Measurements from ENCODE around the gene RAPGEF5. TPM values are rescaled to one million over a fixed set of nuclear protein-coding genes. Genes with fewer than 3 reads are reported as not detected.

The RAPGEF5 gene
- total and polyA plus RNA-seq, 2 experiments from 2014 or later, result 0.11 to 0.86 TPM

DNA sequence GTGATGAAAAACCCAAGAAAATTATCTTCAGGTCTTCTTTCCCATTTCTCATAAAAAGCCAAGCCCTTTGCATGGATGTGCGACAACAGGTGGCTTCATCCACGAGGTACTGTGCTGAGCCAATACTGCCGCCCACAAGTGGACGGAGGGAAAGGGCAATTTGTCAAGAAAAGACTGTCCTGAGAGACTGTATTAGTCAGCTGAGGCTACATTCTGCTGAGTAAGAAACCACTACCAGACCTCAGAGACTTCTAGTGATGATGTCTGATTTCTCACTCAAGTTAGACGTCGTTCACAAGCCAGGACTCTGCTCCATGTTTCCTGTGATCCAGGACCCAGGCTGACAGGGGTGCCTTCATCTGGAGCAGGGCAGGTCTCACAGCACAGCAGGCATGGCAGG is 239.7 kb downstream of the RAPGEF5 start:
- Histone ChIP-seq H3K4me2 (ENCODE audit: unreplicated experiment) (no peak overlapping the region), H3K4me3 (no peak overlapping the region), H4K20me1 (ENCODE audit: insufficient read depth) (no peaks in the 10 kb centered on the region), H3K9me3 (ENCODE audit: low read depth) (no peaks in the 10 kb centered on the region), H3K36me3 (ENCODE audit: low read depth) (no peaks in the 10 kb centered on the region), H2AFZ (no peak overlapping the region), H3K27ac (no peak overlapping the region), H3F3A (ENCODE audit: insufficient read depth) (no peaks in the 10 kb centered on the region), H3K4me1 (ENCODE audit: insufficient read depth) (no peaks in the 10 kb centered on the region), H3K9ac (no peak overlapping the region), H3K27me3 (replicated peaks; ENCODE audit: insufficient read depth) (no peaks in the 10 kb centered on the region), H3K79me2 (ENCODE audit: insufficient read depth) (no peaks in the 10 kb centered on the region), H3K9me2 (ENCODE audit: insufficient read depth) (no peaks in the 10 kb centered on the region)
- TF ChIP-seq EZH2phosphoT487 (IDR thresholded peaks at IDR 0.05; ENCODE audit: insufficient read depth, low read depth) (no peak), EZH2 (IDR thresholded peaks at IDR 0.05; ENCODE audit: insufficient read depth, poor library complexity, severe bottlenecking) (no peak)
- DNase-seq, result peak; percentile 39
- in situ Hi-C loops (cut with MboI), result loop anchor here (25.0 kb wide), 1 partner anchor 170 kb away; no protein-coding TSS in a partner anchor
- 47 to 56% methylated on average over 6 of the region's 6 CpGs for WGBS, 2 experiments (ENCODE audit: low coverage in 1 of 2, low lambda C conversion rate in 2 of 2, missing lambda C conversion rate in 2 of 2)

DNA sequence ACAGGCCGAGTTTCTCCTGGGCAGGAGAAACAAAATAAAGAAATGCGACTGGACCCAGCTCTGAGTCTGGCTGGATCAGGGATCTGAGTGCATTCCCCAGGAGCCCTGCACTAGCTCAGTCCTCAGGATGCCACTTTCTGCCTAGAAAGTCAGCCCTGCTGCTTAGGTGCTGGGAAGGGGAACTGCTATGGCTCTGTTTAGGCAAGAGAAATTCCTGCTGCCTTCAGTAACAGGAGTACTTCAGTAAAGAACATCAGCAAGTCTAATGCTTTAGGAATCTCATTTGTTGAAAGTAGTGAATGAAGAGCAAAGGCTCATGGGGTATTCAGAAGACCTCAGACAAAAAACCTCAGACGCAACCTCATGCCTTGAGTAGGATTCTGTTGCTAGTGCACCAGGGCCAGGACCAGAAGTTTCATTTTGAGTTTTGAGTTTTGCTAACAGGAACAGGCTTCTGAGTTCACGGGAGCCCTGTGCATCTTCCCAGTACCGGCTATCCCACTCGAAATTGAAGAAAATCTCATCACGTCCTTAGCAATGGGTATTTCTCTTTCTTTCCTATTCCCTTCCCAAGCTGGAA is 240.4 kb downstream of the RAPGEF5 start:
- Histone ChIP-seq H3K9me3 (ENCODE audit: low read depth) (no peaks in the 10 kb centered on the region), H3K9ac (no peak overlapping the region), H3K36me3 (ENCODE audit: low read depth) (no peaks in the 10 kb centered on the region), H3K27me3 (replicated peaks; ENCODE audit: insufficient read depth) (no peaks in the 10 kb centered on the region), H3F3A (ENCODE audit: insufficient read depth) (no peaks in the 10 kb centered on the region), H2AFZ (no peak overlapping the region), H3K4me2 (ENCODE audit: unreplicated experiment) (no peak overlapping the region), H3K9me2 (ENCODE audit: insufficient read depth) (no peaks in the 10 kb centered on the region), H3K4me1 (ENCODE audit: insufficient read depth) (no peaks in the 10 kb centered on the region), H3K27ac (no peak overlapping the region), H3K4me3 (no peak overlapping the region), H4K20me1 (ENCODE audit: insufficient read depth) (no peaks in the 10 kb centered on the region), H3K79me2 (ENCODE audit: insufficient read depth) (no peaks in the 10 kb centered on the region)
- in situ Hi-C loops (cut with MboI), result loop anchor here (25.0 kb wide), 1 partner anchor 171 kb away; no protein-coding TSS in a partner anchor
- no peak for TF ChIP-seq EZH2phosphoT487 (IDR thresholded peaks at IDR 0.05; ENCODE audit: insufficient read depth, low read depth)
- TF ChIP-seq EZH2 (IDR thresholded peaks at IDR 0.05; ENCODE audit: insufficient read depth, poor library complexity, severe bottlenecking), result no peak
- 89 to 93% methylated on average over 7 of the region's 7 CpGs for WGBS, 2 experiments (ENCODE audit: low coverage in 1 of 2, low lambda C conversion rate in 2 of 2, missing lambda C conversion rate in 2 of 2)
- no peak for DNase-seq

DNA sequence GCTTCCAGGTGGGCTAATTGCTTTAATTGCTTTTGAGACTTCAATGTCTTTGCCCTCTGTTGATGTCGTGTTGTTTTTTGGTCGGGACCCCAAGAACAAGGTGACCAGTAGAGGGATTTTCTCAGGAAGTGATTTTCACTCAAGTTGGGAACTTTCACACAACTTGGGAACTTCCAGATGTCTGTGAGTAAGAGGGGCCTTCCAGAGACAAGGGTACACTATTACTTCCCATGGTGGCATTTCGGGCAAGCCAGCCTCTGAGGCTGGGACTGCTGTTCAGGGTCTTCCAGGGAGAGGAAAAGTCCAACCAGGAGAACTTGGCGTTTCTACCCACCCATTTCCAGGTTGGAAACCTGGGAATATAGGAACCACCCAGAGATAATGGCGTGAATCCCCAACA is 241.3 kb downstream of the RAPGEF5 start:
- no peaks in the 10 kb centered on the region for H3K36me3 ChIP-seq (ENCODE audit: low read depth)
- H3K27me3 ChIP-seq (replicated peaks; ENCODE audit: insufficient read depth), result no peaks in the 10 kb centered on the region
- no peaks in the 10 kb centered on the region for H3F3A ChIP-seq (ENCODE audit: insufficient read depth)
- H3K4me1 ChIP-seq (ENCODE audit: insufficient read depth), result no peaks in the 10 kb centered on the region
- WGBS, 2 experiments (ENCODE audit: low coverage in 1 of 2, low lambda C conversion rate in 2 of 2, missing lambda C conversion rate in 2 of 2), result 85 to 86% methylated on average over 5 of the region's 5 CpGs
- no peak overlapping the region for H3K4me2 ChIP-seq (ENCODE audit: unreplicated experiment)
- in situ Hi-C loops (cut with MboI), result loop anchor here (25.0 kb wide), 1 partner anchor 172 kb away; no protein-coding TSS in a partner anchor
- H3K9me3 ChIP-seq (ENCODE audit: low read depth), result no peaks in the 10 kb centered on the region
- no peak overlapping the region for H2AFZ ChIP-seq
- no peak overlapping the region for H3K9ac ChIP-seq
- no peaks in the 10 kb centered on the region for H3K79me2 ChIP-seq (ENCODE audit: insufficient read depth)
- no peak for DNase-seq
- H3K9me2 ChIP-seq (ENCODE audit: insufficient read depth), result no peaks in the 10 kb centered on the region
- no peak overlapping the region for H3K27ac ChIP-seq
- H3K4me3 ChIP-seq, result no peak overlapping the region
- TF ChIP-seq EZH2 (IDR thresholded peaks at IDR 0.05; ENCODE audit: insufficient read depth, poor library complexity, severe bottlenecking), result no peak
- TF ChIP-seq EZH2phosphoT487 (IDR thresholded peaks at IDR 0.05; ENCODE audit: insufficient read depth, low read depth), result no peak
- no peaks in the 10 kb centered on the region for H4K20me1 ChIP-seq (ENCODE audit: insufficient read depth)

DNA sequence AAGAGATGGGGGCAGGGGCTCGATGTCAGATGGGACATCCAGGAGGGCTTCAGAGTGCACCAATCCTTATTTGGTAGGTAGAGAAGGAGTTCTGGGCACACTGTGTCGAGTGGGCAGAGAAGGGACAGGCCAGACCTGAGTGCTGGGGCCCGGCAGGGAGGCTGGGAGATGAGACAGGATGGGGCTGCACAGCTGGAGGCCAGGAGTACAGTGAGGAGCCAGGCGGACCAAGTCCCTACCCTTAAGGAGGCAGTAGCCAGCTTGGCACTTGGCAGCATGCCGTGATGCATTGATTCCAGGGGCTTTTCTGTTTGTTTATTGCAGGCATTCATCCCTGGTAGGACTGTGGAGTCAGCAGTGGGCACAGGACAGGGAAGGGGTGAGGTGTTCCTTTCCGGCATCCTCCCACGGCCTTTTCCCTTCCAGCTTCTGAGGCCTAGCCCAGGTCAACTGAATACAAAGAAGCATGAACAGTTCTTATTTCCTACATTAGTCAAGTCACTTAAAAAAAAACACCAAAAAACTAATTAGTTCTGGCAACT is 242.4 kb downstream of the RAPGEF5 start:
- Histone ChIP-seq H3K9me3 (ENCODE audit: low read depth) (no peaks in the 10 kb centered on the region), H3K4me2 (ENCODE audit: unreplicated experiment) (no peak overlapping the region), H3K79me2 (ENCODE audit: insufficient read depth) (no peaks in the 10 kb centered on the region), H3K9ac (no peak overlapping the region), H3F3A (ENCODE audit: insufficient read depth) (no peaks in the 10 kb centered on the region), H2AFZ (no peak overlapping the region), H4K20me1 (ENCODE audit: insufficient read depth) (no peaks in the 10 kb centered on the region), H3K9me2 (ENCODE audit: insufficient read depth) (no peaks in the 10 kb centered on the region), H3K36me3 (ENCODE audit: low read depth) (no peaks in the 10 kb centered on the region), H3K27me3 (replicated peaks; ENCODE audit: insufficient read depth) (no peaks in the 10 kb centered on the region), H3K4me1 (ENCODE audit: insufficient read depth) (no peaks in the 10 kb centered on the region), H3K27ac (no peak overlapping the region), H3K4me3 (no peak overlapping the region)
- 76 to 81% methylated on average over 7 of the region's 7 CpGs for WGBS, 2 experiments (ENCODE audit: low coverage in 1 of 2, low lambda C conversion rate in 2 of 2, missing lambda C conversion rate in 2 of 2)
- in situ Hi-C loops (cut with MboI), result loop anchor here (25.0 kb wide), 1 partner anchor 173 kb away; no protein-coding TSS in a partner anchor
- TF ChIP-seq EZH2 (IDR thresholded peaks at IDR 0.05; ENCODE audit: insufficient read depth, poor library complexity, severe bottlenecking) (no peak), EZH2phosphoT487 (IDR thresholded peaks at IDR 0.05; ENCODE audit: insufficient read depth, low read depth) (no peak)
- no peak for DNase-seq
